A549 (cell line): ENCODE measurements around the gene AEBP1.

Experiments used
- CEBPB ChIP-seq, 2 experiments: fragments of >200 bp in 1 of 2; sonication (Bioruptor Twin) in 1 of 2; formaldehyde crosslinking in 1 of 2; IDR thresholded peaks; 2 replicates each; pipeline ENCODE4 v1.6.1; 2012 to 2016
- POLR2A ChIP-seq: IDR thresholded peaks from 2 replicates; pipeline ENCODE4 v1.6.1; 2012; ENCODE audit warnings: mild to moderate bottlenecking, low read length
- POLR2AphosphoS2 ChIP-seq: conservative IDR thresholded peaks from 2 replicates; pipeline ENCODE4 v1.6.1; 2012; ENCODE audit warnings: low read length, improper control_type of control experiment, inconsistent platforms
- TF ChIP-seq, protein P1 (sequence below): fragments of >200 bp; sonication (Bioruptor Twin); formaldehyde crosslinking; IDR thresholded peaks from 3 replicates; pipeline ENCODE4 v1.5.1; 2016

DNA sequence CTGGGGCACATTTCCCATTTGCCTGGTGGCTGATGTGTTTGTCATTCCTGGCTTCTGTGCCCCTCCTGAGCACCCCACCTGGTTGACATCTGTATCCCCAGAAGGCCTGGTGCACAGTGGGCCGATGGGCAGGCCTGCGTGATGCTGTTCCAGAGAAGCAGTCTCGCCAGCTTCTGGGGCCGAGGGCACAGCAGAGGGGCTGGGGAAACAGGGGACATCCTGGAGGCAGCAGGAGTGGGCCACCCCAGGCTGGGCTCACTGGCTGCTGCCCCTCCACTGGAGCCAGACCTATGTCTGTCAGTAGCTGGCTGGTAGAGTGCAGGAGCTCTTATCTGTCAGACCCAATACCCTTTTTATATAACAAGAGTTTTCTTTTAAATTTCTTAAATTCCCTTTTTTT is 37.9 kb downstream of the AEBP1 start:
- TF ChIP-seq, protein P1, sequence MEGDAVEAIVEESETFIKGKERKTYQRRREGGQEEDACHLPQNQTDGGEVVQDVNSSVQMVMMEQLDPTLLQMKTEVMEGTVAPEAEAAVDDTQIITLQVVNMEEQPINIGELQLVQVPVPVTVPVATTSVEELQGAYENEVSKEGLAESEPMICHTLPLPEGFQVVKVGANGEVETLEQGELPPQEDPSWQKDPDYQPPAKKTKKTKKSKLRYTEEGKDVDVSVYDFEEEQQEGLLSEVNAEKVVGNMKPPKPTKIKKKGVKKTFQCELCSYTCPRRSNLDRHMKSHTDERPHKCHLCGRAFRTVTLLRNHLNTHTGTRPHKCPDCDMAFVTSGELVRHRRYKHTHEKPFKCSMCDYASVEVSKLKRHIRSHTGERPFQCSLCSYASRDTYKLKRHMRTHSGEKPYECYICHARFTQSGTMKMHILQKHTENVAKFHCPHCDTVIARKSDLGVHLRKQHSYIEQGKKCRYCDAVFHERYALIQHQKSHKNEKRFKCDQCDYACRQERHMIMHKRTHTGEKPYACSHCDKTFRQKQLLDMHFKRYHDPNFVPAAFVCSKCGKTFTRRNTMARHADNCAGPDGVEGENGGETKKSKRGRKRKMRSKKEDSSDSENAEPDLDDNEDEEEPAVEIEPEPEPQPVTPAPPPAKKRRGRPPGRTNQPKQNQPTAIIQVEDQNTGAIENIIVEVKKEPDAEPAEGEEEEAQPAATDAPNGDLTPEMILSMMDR: no peak
- TF ChIP-seq CEBPB (IDR thresholded peaks at IDR 0.05) (no peak), POLR2A (no peak), POLR2AphosphoS2 (no peak)
